IMR-90 (cell line): ENCODE results near the gene ANTXR1.

ENCODE experiments used
- CHD1 ChIP-seq: IDR thresholded peaks from 2 replicates; pipeline ENCODE4 v1.6.1; 2012; ENCODE audit warnings: low read depth, low read length, improper control_type of control experiment
- CTCF ChIP-seq: conservative IDR thresholded peaks from 2 replicates; pipeline ENCODE4 v1.5.1; 2012; ENCODE audit warnings: mild to moderate bottlenecking, low read depth, low read length, improper control_type of control experiment
- FOS ChIP-seq: fragments of 150-350 bp; IDR thresholded peaks from 2 replicates; pipeline ENCODE4 v1.6.1; 2016; ENCODE audit warnings: low read depth, low read length
- NFE2L2 ChIP-seq: fragments of 150-350 bp; IDR thresholded peaks from 2 replicates; pipeline ENCODE4 v1.6.1; 2016; ENCODE audit warnings: low read depth, mild to moderate bottlenecking, low read length
- POLR2A ChIP-seq: IDR thresholded peaks from 2 replicates; pipeline ENCODE4 v1.6.1; 2012; ENCODE audit warnings: mild to moderate bottlenecking, low read depth, low read length
- RFX5 ChIP-seq: IDR thresholded peaks from 2 replicates; pipeline ENCODE4 v1.8.0; 2012; ENCODE audit warnings: low read depth, mild to moderate bottlenecking, low read length, moderate library complexity
- SMC3 ChIP-seq: fragments of 150-350 bp; IDR thresholded peaks from 2 replicates; pipeline ENCODE4 v1.6.1; 2016; ENCODE audit warnings: low read depth, mild to moderate bottlenecking, antibody characterized with exemption, low read length, moderate library complexity
- USF2 ChIP-seq: fragments of 150-350 bp; IDR thresholded peaks from 2 replicates; pipeline ENCODE4 v1.6.1; 2017; ENCODE audit warnings: mild to moderate bottlenecking, antibody characterized with exemption, low read length, low read depth

GRCh38 chr2:69089266-69089665 is 76.3 kb downstream of the ANTXR1 start:
- TF ChIP-seq CTCF = no peak
- no peak for TF ChIP-seq POLR2A
- no peak for TF ChIP-seq FOS
- no peak for TF ChIP-seq SMC3
- no peak for TF ChIP-seq RFX5
- no peak for TF ChIP-seq CHD1
- TF ChIP-seq USF2 = no peak
- TF ChIP-seq NFE2L2 = no peak
